ENCODE results near the gene ZNF521.

The ZNF521 gene

DNA sequence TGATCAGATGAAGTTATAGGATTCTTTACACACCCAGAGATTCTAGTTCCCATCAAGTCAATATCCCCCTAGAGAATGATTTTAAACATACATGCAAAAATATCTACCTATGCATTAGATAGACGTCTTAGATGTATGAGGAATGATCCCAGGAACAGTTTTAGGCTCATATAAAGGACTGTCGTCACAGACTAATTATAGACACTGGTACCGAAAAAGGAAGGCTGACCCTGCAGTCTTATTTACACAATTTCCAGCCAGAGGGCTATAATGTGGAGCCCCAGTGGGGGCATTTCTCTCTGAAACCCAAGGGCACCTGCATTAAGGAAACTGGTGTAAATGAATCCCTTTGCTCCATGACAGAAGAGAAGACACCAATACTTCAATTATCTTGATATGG is 170.4 kb downstream of the ZNF521 start:
- DNase-seq (ENCODE audit: low spot score in 2 of 2), result no peak
- no peak overlapping the region for H3K4me3 ChIP-seq
- H3K4me1 ChIP-seq, result no peaks in the 10 kb centered on the region
- in situ Hi-C loops (cut with MboI; ENCODE audit: low sequenced_read_pairs), result no loop called here
- H3K36me3 ChIP-seq (replicated peaks), result no peaks in the 10 kb centered on the region
- no peaks in the 10 kb centered on the region; the same call in 1 of the 2 replicates for H3K27me3 ChIP-seq (ENCODE audit: low read depth)
- no peaks in the 10 kb centered on the region for H3K9me3 ChIP-seq

DNA sequence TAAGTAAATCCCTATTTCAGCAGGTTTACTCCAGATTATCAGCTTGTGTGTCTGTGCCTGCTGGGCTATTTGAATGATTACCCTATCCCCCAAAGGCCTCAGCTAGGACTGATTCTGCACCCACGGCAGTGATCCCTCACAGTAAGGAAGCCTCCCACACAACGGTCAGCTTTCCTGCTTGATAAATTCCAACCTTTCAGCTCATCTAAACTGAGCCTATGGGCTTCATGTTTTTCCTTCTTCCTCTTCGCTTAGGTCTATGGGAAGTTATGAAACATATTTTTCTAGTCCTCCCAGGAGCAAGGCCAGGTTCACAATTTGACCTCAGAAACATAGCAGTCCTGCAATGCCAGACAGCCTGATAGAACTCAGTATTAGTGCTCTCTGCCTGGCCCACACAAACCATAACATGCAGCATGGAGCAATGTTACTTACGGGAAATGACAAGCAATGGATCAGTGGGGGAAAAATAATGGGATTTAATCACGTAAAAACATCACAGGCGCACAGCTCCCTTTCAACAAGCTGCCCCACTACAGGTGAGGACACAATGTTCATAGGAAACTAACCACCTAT is 170.9 kb downstream of the ZNF521 start:
- Histone ChIP-seq H3K9me3 (no peaks in the 10 kb centered on the region), H3K4me1 (no peaks in the 10 kb centered on the region), H3K36me3 (replicated peaks) (no peaks in the 10 kb centered on the region), H3K27me3 (ENCODE audit: low read depth) (no peaks in the 10 kb centered on the region; the same call in 1 of the 2 replicates), H3K4me3 (no peak overlapping the region)
- in situ Hi-C loops (cut with MboI; ENCODE audit: low sequenced_read_pairs), result no loop called here
- DNase-seq (ENCODE audit: low spot score in 2 of 2), result no peak

DNA sequence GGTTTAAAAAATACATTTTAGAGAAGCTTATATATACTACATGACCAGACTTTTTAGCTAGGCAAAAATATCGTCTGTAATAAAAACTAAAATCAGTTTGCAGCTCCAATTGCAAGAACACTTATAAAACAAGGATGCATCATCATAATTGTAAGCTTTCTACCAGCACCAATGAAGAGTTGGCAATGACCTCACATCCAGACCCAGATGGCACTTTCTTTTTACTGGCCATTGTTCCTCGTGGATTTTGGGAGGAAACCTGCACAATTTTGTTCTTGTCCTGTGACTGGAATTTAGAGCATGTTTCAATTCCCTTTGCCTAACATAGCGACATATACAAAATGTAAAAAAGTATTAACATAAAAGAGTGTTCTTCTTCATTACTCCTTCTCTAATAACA is 174.3 kb downstream of the ZNF521 start:
- no peaks in the 10 kb centered on the region for H3K36me3 ChIP-seq (replicated peaks)
- DNase-seq (ENCODE audit: low spot score in 2 of 2), result no peak
- H3K27me3 ChIP-seq (ENCODE audit: low read depth), result no peaks in the 10 kb centered on the region; the same call in 1 of the 2 replicates
- H3K4me3 ChIP-seq, result no peak overlapping the region
- in situ Hi-C loops (cut with MboI; ENCODE audit: low sequenced_read_pairs), result no loop called here
- no peaks in the 10 kb centered on the region for H3K9me3 ChIP-seq
- no peaks in the 10 kb centered on the region for H3K4me1 ChIP-seq

DNA sequence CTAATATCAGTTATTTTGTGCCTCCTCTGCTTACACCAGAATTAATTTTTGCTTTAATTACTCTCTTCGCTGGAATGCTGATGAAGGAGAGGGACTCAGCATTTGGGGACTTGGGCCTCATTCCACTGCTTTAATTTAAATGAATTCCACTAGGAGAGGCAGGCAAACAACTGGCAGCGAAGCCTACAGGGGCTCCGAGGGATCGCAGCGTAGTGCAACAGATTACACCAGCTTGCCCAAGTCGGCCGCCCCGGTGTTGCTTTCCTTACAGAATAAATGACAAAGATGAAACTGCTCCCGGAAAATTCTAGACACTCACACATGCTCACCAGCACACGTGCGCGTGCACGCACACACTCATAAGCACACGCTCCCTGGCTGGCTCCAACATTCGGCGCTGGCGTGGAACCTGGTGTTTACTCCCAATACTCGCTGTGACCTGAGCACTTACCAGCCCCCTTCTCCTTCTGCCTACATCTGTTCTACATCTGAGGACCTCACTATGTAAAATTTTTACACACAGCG is 175.4 kb downstream of the ZNF521 start:
- in situ Hi-C loops (cut with MboI; ENCODE audit: low sequenced_read_pairs), result no loop called here
- H3K4me3 ChIP-seq, result no peak overlapping the region
- H3K9me3 ChIP-seq, result no peaks in the 10 kb centered on the region
- no peak for DNase-seq (ENCODE audit: low spot score in 2 of 2)
- H3K27me3 ChIP-seq (ENCODE audit: low read depth), result no peaks in the 10 kb centered on the region; the same call in 1 of the 2 replicates
- H3K4me1 ChIP-seq, result no peaks in the 10 kb centered on the region
- no peaks in the 10 kb centered on the region for H3K36me3 ChIP-seq (replicated peaks)

- DNase-seq (ENCODE audit: low spot score in 2 of 2), result no peak
- no peaks in the 10 kb centered on the region for H3K36me3 ChIP-seq (replicated peaks)
- in situ Hi-C loops (cut with MboI; ENCODE audit: low sequenced_read_pairs), result no loop called here
- no peaks in the 10 kb centered on the region; the same call in 1 of the 2 replicates for H3K27me3 ChIP-seq (ENCODE audit: low read depth)
- H3K9me3 ChIP-seq, result no peaks in the 10 kb centered on the region
- H3K4me1 ChIP-seq, result no peaks in the 10 kb centered on the region
- H3K4me3 ChIP-seq, result no peak overlapping the region
These were observed 176.1 kb downstream of the ZNF521 start for GRCh38 chr18:25175558-25176517.

DNA sequence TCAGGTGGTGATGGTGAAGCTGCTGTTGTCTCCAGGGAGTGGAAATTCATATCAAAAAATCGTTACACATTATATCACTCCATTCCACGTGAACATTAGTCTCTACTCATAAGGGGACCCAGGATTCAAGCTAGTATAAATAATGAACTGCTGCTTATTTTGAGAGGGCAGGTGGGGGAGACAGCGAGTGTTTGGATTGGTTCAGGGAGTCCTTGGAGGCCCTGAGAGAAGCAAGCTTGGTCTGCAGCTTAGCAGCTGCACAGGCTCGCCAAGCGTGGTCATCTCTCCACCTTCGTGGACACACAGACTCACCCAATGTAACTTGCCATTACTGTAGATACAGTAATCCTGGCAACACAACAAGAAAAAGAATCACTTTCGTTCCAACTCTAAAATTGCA is 177.6 kb downstream of the ZNF521 start:
- no peaks in the 10 kb centered on the region; the same call in 1 of the 2 replicates for H3K27me3 ChIP-seq (ENCODE audit: low read depth)
- DNase-seq (ENCODE audit: low spot score in 2 of 2), result no peak
- H3K4me1 ChIP-seq, result no peaks in the 10 kb centered on the region
- in situ Hi-C loops (cut with MboI; ENCODE audit: low sequenced_read_pairs), result no loop called here
- no peaks in the 10 kb centered on the region for H3K36me3 ChIP-seq (replicated peaks)
- no peaks in the 10 kb centered on the region for H3K9me3 ChIP-seq
- H3K4me3 ChIP-seq, result no peak overlapping the region

DNA sequence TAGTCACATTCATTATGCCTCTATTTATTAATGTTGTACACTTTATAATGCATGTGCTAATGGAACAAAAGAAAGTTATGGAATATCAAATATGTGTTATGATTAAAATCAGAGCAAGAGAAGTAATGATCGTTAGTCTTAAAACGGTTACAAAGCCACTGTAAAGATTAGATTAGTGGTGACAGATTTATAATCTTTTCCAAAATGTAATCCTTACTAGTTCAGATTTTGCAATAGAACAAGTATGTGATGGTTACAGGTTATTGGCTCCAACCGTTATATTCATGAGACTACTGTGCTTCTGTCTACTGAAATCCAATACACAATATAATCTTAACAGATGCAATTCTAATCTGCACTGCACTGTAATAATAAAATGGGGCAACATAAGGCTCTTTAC is 180.6 kb downstream of the ZNF521 start:
- Histone ChIP-seq H3K27me3 (ENCODE audit: low read depth) (no peaks in the 10 kb centered on the region), H3K4me3 (no peak overlapping the region), H3K4me1 (no peaks in the 10 kb centered on the region), H3K9me3 (no peaks in the 10 kb centered on the region), H3K36me3 (replicated peaks) (no peaks in the 10 kb centered on the region)
- in situ Hi-C loops (cut with MboI; ENCODE audit: low sequenced_read_pairs), result no loop called here
- peak in 1 of 2 experiments; percentile 18 for DNase-seq (ENCODE audit: low spot score in 2 of 2)

GRCh38 chr18:25170402-25170801 is 181.6 kb downstream of the ZNF521 start:
- no peak for DNase-seq (ENCODE audit: low spot score in 2 of 2)
- Histone ChIP-seq H3K4me3 (no peak overlapping the region), H3K36me3 (replicated peaks) (no peaks in the 10 kb centered on the region), H3K27me3 (ENCODE audit: low read depth) (no peaks in the 10 kb centered on the region), H3K4me1 (no peaks in the 10 kb centered on the region), H3K9me3 (no peaks in the 10 kb centered on the region)
- in situ Hi-C loops (cut with MboI; ENCODE audit: low sequenced_read_pairs), result no loop called here

DNA sequence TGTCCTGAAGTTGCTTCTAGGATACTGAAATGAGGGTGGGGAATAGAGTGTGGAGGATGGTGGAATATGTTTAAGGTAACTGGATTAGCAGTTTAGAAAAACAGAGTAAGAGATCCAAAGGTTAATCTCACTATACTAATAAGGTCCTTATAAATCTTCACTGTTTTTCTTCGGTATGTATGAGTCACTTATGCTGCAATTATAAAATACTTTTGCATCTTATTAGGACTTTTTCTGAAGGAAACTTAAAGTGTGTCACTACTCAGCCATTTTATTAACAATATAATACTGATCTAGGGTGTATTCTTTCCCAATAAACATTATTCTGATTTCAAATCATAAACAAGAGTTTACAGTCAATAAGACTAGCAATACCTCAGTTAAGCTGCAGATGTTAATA is 182.3 kb downstream of the ZNF521 start:
- in situ Hi-C loops (cut with MboI; ENCODE audit: low sequenced_read_pairs), result no loop called here
- H3K4me1 ChIP-seq, result no peaks in the 10 kb centered on the region
- H3K36me3 ChIP-seq (replicated peaks), result no peaks in the 10 kb centered on the region
- no peak overlapping the region for H3K4me3 ChIP-seq
- H3K9me3 ChIP-seq, result no peaks in the 10 kb centered on the region
- no peaks in the 10 kb centered on the region for H3K27me3 ChIP-seq (ENCODE audit: low read depth)
- no peak for DNase-seq (ENCODE audit: low spot score in 2 of 2)

GRCh38 chr18:25167612-25168410 is 184.2 kb downstream of the ZNF521 start:
- no peak overlapping the region for H3K4me3 ChIP-seq
- no peaks in the 10 kb centered on the region for H3K4me1 ChIP-seq
- in situ Hi-C loops (cut with MboI; ENCODE audit: low sequenced_read_pairs), result no loop called here
- no peaks in the 10 kb centered on the region for H3K9me3 ChIP-seq
- no peaks in the 10 kb centered on the region for H3K27me3 ChIP-seq (ENCODE audit: low read depth)
- no peak for DNase-seq (ENCODE audit: low spot score in 2 of 2)
- H3K36me3 ChIP-seq (replicated peaks), result no peaks in the 10 kb centered on the region

- DNase-seq (ENCODE audit: low spot score in 2 of 2), result no peak
- in situ Hi-C loops (cut with MboI; ENCODE audit: low sequenced_read_pairs), result no loop called here
- no peak overlapping the region for H3K4me3 ChIP-seq
- H3K27me3 ChIP-seq (ENCODE audit: low read depth), result no peaks in the 10 kb centered on the region
- H3K36me3 ChIP-seq (replicated peaks), result no peaks in the 10 kb centered on the region
- H3K4me1 ChIP-seq, result no peaks in the 10 kb centered on the region
- no peaks in the 10 kb centered on the region for H3K9me3 ChIP-seq
These were observed 185.9 kb downstream of the ZNF521 start for GRCh38 chr18:25166113-25166512.

DNA sequence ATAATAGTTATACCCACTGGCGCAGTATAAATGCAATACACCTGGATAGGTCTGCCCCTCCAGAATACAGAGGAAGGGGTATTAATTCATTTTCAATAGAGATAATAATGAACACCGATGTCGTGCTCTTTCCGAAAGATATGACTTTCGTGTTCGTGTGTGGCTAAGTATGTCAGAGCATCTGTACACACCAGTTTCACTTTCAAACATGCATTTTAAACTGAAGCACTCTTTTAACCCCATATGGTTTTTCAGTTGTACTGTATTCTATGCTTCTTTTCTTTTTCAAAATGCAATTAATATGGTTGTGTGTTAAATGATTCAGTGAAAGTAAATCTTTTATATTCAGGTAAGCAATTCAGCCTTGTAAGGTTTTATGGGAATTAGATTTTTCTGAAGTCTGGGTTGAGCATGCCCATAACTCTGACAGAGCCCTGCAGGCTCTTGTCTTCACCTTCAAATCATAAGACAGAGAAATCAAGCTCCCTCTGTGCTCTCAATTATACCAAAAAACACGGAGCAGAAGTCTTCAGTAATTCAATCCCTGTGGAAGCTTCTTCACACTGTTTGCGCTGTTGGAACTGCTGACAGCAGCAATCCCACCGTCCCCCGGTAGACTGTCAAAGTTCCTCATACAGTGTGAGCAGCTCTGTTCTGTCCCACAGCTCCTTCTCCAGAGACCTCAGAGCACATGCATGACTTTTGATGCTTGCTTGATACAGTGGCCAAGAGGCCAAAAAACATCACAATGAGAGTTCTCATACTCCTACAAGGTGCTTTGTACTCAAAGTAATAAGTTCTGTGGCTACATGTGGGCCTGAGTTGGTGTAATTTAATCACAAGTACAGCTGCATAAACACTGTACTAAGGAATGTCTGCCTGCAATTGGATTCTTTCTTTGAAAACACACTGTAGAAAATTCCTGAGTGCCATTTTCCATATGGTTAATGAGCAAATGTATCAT is 186.8 kb downstream of the ZNF521 start:
- in situ Hi-C loops (cut with MboI; ENCODE audit: low sequenced_read_pairs), result no loop called here
- Histone ChIP-seq H3K36me3 (replicated peaks) (no peaks in the 10 kb centered on the region), H3K9me3 (no peaks in the 10 kb centered on the region), H3K27me3 (ENCODE audit: low read depth) (no peaks in the 10 kb centered on the region), H3K4me1 (no peaks in the 10 kb centered on the region), H3K4me3 (no peak overlapping the region)
- no peak for DNase-seq (ENCODE audit: low spot score in 2 of 2)
